GM18508 (cell line): ENCODE data around the gene MLLT1.

Experiments
- ATAC-seq: cut with Tn5 transposase; IDR thresholded peaks from one replicate; pipeline ENCODE4 v1.9.1; 2021; ENCODE audit warnings: moderate number of reproducible peaks; ENCODE audit not compliant: insufficient read depth, unreplicated experiment

MLLT1 gene

GRCh38 chr19:6212403-6213265, 67.1 kb downstream of the MLLT1 start:
- no peak for ATAC-seq

GRCh38 chr19:6211632-6212402, 68.0 kb downstream of the MLLT1 start:
- ATAC-seq: no peak

- no peak for ATAC-seq
Observed at GRCh38 chr19:6210721-6211600, 68.8 kb downstream of the MLLT1 start.

GRCh38 chr19:6210091-6210490, 69.7 kb downstream of the MLLT1 start:
- ATAC-seq: no peak

GRCh38 chr19:6209680-6210079, 70.1 kb downstream of the MLLT1 start:
- no peak for ATAC-seq

- no peak for ATAC-seq
Observed at GRCh38 chr19:6209233-6209632, 70.5 kb downstream of the MLLT1 start.

GRCh38 chr19:6204866-6205723, 74.7 kb downstream of the MLLT1 start:
- no peak for ATAC-seq

- ATAC-seq: no peak
Observed at GRCh38 chr19:6204212-6204611, 75.6 kb downstream of the MLLT1 start.

- ATAC-seq: no peak
Observed at GRCh38 chr19:6199240-6199994, 80.4 kb downstream of the MLLT1 start.

- no peak for ATAC-seq
Observed at GRCh38 chr19:6198896-6199239, 80.9 kb downstream of the MLLT1 start.

GRCh38 chr19:6196361-6196760, 83.4 kb downstream of the MLLT1 start:
- no peak for ATAC-seq

GRCh38 chr19:6188811-6189210, 91.0 kb downstream of the MLLT1 start:
- no peak for ATAC-seq

- ATAC-seq: no peak
Observed at GRCh38 chr19:6187374-6187773, 92.4 kb downstream of the MLLT1 start.

- no peak for ATAC-seq
Observed at GRCh38 chr19:6185835-6186834, 93.6 kb downstream of the MLLT1 start.

- no peak for ATAC-seq
Observed at GRCh38 chr19:6185093-6185834, 94.5 kb downstream of the MLLT1 start.

- no peak for ATAC-seq
Observed at GRCh38 chr19:6181119-6181518, 98.7 kb downstream of the MLLT1 start.

- no peak for ATAC-seq
Observed at GRCh38 chr19:6173190-6173589, 106.6 kb downstream of the MLLT1 start.
